Measurements from ENCODE around the gene CGRRF1. TPM values are rescaled to one million over a fixed set of nuclear protein-coding genes. Genes with fewer than 3 reads are reported as not detected.
A peak's percentile ranks its signal among the peaks of the same experiment; 100 is the strongest.

The CGRRF1 gene
- total RNA-seq, 1 donor from 2014 or later, result 19.1 TPM

- H3K4me3 ChIP-seq, result no peak overlapping the region
- no peaks in the 10 kb centered on the region for H3K36me3 ChIP-seq
- DNase-seq (no peak), ATAC-seq (no peak)
- H3K27me3 ChIP-seq (ENCODE audit: low read depth), result no peaks in the 10 kb centered on the region
- intact Hi-C loops (cut with DNase I), result loop anchor here (10.0 kb wide), 1 partner anchor 219 kb away; no protein-coding TSS in a partner anchor
- TF ChIP-seq, protein P1, sequence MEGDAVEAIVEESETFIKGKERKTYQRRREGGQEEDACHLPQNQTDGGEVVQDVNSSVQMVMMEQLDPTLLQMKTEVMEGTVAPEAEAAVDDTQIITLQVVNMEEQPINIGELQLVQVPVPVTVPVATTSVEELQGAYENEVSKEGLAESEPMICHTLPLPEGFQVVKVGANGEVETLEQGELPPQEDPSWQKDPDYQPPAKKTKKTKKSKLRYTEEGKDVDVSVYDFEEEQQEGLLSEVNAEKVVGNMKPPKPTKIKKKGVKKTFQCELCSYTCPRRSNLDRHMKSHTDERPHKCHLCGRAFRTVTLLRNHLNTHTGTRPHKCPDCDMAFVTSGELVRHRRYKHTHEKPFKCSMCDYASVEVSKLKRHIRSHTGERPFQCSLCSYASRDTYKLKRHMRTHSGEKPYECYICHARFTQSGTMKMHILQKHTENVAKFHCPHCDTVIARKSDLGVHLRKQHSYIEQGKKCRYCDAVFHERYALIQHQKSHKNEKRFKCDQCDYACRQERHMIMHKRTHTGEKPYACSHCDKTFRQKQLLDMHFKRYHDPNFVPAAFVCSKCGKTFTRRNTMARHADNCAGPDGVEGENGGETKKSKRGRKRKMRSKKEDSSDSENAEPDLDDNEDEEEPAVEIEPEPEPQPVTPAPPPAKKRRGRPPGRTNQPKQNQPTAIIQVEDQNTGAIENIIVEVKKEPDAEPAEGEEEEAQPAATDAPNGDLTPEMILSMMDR (IDR thresholded peaks at IDR 0.05), result no peak
- H3K27ac ChIP-seq, result no peak overlapping the region
- H3K9me3 ChIP-seq, result no peaks in the 10 kb centered on the region
- no peaks in the 10 kb centered on the region for H3K4me1 ChIP-seq
These were observed 45.9 kb downstream of the CGRRF1 start for GRCh38 chr14:54555651-54556050.

GRCh38 chr14:54556535-54556934 is 46.8 kb downstream of the CGRRF1 start:
- Histone ChIP-seq H3K4me1 (no peaks in the 10 kb centered on the region), H3K9me3 (no peaks in the 10 kb centered on the region), H3K27me3 (ENCODE audit: low read depth) (no peaks in the 10 kb centered on the region), H3K36me3 (no peaks in the 10 kb centered on the region), H3K27ac (no peak overlapping the region), H3K4me3 (no peak overlapping the region)
- TF ChIP-seq, protein P1 (IDR thresholded peaks at IDR 0.05), result no peak
- DNase-seq, result no peak
- intact Hi-C loops (cut with DNase I), result loop anchor here (10.0 kb wide), 1 partner anchor 218 kb away; no protein-coding TSS in a partner anchor
- no peak for ATAC-seq

DNA sequence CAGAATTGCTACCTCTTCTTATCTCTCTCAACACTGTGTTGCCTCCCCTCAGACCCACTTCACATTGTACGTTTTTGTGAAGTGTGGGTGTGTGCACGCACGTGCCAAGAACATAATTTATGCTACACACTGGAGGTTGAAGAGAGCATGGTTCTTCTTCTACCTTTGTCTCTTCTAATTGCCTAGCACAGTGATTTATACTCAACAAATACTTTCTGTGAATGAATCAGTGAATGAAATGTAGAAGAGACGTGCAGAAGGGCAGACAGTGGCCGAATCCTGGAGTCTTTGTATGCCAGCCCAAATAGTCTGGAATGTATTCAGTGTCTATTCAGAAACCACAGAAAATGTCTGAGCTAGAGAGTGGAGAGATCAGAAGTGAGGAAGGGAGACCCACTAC is 52.6 kb downstream of the CGRRF1 start:
- Histone ChIP-seq H3K27ac (no peak overlapping the region), H3K36me3 (no peaks in the 10 kb centered on the region), H3K9me3 (no peaks in the 10 kb centered on the region), H3K4me1 (peaks cover 12% of the 10 kb centered on the region), H3K27me3 (ENCODE audit: low read depth) (no peaks in the 10 kb centered on the region), H3K4me3 (no peak overlapping the region)
- TF ChIP-seq, protein P1 (IDR thresholded peaks at IDR 0.05), result no peak
- ATAC-seq, result no peak
- DNase-seq, result no peak
- intact Hi-C loops (cut with DNase I), result loop anchor here (5.0 kb wide), 1 partner anchor 130 kb away; no protein-coding TSS in a partner anchor

DNA sequence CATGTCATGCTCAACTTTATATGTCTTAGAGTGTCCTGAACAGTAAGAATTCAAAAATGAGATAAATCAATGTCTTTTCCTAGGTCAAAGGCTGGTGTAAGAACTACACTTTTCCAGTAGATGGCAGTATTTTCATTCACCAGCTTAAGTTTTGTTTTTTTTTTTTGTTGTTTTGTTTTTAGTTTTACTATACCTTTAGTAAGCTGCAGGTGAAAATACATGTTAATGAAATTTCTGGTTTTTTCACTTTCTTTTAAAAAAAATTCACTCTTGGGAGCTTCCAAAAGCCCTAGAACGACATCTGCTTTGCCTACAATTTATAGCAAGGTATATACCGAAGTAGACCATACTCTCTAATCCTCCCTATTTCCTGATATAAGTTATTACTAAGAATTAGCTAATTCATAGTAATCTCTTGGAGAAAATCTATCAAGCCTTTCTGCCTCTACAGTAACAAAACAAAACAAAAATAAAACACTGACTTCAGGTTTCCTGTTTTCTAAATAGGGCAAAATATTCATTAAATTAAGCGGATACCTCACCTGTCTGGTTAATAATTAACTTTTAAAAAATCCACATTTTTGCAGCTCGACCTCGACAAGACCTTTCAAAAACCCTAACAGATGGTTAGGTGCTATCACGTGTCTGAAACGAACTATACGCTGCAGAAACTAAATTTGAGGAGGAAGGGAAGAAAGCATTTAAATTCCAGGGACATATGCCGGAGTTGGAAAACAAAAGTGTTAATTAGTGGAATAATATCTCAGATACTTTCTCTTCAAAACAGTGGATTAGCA is 54.6 kb downstream of the CGRRF1 start:
- Histone ChIP-seq H3K4me1 (peaks cover 23% of the 10 kb centered on the region), H3K36me3 (no peaks in the 10 kb centered on the region), H3K27me3 (ENCODE audit: low read depth) (no peaks in the 10 kb centered on the region), H3K9me3 (no peaks in the 10 kb centered on the region), H3K27ac (peak overlapping the region; percentile 99), H3K4me3 (peak overlapping the region; percentile 79)
- intact Hi-C loops (cut with DNase I), result loop anchor here (5.0 kb wide), 1 partner anchor 128 kb away; no protein-coding TSS in a partner anchor
- no peak for DNase-seq
- no peak for ATAC-seq
- TF ChIP-seq, protein P1 (IDR thresholded peaks at IDR 0.05), result peak; percentile 85

- no peaks in the 10 kb centered on the region for H3K9me3 ChIP-seq
- H3K27ac ChIP-seq, result peak overlapping the region; percentile 99
- no peaks in the 10 kb centered on the region for H3K36me3 ChIP-seq
- no peaks in the 10 kb centered on the region for H3K27me3 ChIP-seq (ENCODE audit: low read depth)
- peak; percentile 83 for ATAC-seq
- H3K4me1 ChIP-seq, result peaks cover 32% of the 10 kb centered on the region
- TF ChIP-seq, protein P1 (IDR thresholded peaks at IDR 0.05), result peak; percentile 38
- peak; percentile 87 for DNase-seq
- intact Hi-C loops (cut with DNase I), result loop anchor here (5.0 kb wide), 1 partner anchor 127 kb away; no protein-coding TSS in a partner anchor
- peak overlapping the region; percentile 79 for H3K4me3 ChIP-seq
These were observed 55.4 kb downstream of the CGRRF1 start for GRCh38 chr14:54564868-54565784.

Data from lower lobe of right lung (tissue), 2 donors.